Hepatocyte (in vitro differentiated cells): Measurements from ENCODE around the gene SLC25A21.

ENCODE experiments used
- CTCF ChIP-seq: fragments of 200-600 bp; sonication (generic); IDR thresholded peaks from 2 replicates; pipeline ENCODE4 v1.5.1; 2016; ENCODE audit warnings: antibody characterized with exemption, mild to moderate bottlenecking; ENCODE audit not compliant: poor library complexity
- EZH2 ChIP-seq: fragments of 200-600 bp; sonication (generic); IDR thresholded peaks from 2 replicates; pipeline ENCODE4 v1.6.1; 2016; ENCODE audit warnings: antibody characterized with exemption, mild to moderate bottlenecking, borderline replicate concordance
- EZH2phosphoT487 ChIP-seq: fragments of 200-600 bp; sonication (generic); IDR thresholded peaks from one replicate; pipeline ENCODE4 v1.6.1; 2018; ENCODE audit warnings: antibody characterized with exemption, mild to moderate bottlenecking, low read depth, moderate library complexity; ENCODE audit not compliant: unreplicated experiment, severe bottlenecking

- TF ChIP-seq EZH2: no peak
- TF ChIP-seq CTCF: no peak
- TF ChIP-seq EZH2phosphoT487: no peak
Measured at GRCh38 chr14:36952689-36953088, 219.7 kb downstream of the SLC25A21 start.
